A549 treated with AZD9567 at 1 μM for 4 hours (cell line): ENCODE data around the gene OR2AE1. TPM values are rescaled to one million over a fixed set of nuclear protein-coding genes. Genes with fewer than 3 reads are reported as not detected.

Source experiments
- total RNA-seq: library from RNA; stranded (reverse); fragments of 200-300 nt; extraction: Qiagen RNA extraction; gene quantifications from 5 replicates; pipeline ENCODE4 v1.2.3, GENCODE V29; 2022; ENCODE audit not compliant: insufficient read depth

The OR2AE1 gene, protein sequence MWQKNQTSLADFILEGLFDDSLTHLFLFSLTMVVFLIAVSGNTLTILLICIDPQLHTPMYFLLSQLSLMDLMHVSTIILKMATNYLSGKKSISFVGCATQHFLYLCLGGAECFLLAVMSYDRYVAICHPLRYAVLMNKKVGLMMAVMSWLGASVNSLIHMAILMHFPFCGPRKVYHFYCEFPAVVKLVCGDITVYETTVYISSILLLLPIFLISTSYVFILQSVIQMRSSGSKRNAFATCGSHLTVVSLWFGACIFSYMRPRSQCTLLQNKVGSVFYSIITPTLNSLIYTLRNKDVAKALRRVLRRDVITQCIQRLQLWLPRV
- total RNA-seq: not detected in 5 replicates

DNA sequence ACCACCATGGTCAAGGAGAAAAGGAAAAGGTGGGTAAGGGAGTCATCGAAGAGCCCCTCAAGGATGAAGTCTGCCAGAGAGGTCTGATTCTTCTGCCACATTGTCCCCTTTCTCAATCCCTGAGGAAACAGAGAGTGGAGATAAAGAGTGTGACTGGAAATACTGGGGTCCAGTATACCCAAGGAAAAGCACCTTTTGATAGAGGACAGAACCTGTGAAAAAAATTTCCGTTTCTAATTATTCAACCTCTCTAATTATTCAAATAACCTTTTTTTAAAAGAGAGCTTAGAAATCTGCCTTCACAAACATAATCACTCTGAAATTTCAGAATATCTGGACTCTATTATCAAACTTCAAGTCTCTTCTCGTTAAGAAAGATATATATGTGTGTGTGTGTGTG is at the start of gene OR2AE1:
OR2AE1 (minus strand) TSS at position 101 of the 400 bp plus-strand sequence; CDS start at position 101, 0 bp downstream.

DNA sequence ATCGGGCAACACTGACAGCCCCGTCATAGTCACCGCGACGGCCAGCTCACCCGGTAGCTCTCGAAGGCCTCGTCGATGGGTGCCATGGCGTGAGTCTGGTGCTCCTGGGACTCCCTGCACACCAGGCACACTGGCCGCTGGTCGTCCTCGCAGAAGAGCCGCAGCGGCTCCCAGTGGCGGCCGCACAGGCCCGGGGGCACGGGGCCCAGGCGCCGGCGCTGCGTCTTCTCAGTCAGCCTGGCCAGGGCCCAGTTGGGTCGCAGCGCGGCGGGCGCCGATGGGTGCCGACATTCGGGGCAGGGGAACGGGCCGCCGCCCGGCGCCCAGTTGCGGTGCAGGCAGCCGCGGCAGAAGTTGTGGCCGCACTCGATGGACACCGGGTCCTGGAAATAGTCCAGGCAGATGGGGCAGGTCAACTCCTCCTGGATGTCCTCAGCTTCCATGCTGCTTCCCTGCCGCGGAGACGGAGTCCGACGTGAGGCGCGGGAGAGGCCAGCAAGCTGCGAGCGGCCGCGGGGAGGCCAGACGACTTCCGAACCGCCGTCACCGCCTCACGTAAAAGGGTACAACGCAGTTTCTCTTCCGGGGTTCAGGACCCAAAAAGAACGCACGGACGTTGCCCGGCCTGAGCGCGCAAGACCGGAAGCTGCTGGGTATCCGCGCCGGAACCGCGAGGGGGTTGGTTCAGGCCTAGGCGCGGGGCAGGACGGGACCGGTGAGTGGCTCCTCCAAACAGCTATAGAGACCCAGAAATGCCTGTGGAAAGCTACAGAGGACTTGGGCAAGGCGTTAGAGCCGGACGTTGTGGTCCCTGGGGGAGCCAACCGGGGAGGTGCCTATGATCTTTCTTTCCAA is 42.4 kb upstream of the OR2AE1 start, which contains the start of gene TRIM4:
TRIM4 (minus strand) TSS at position 572 of the 855 bp plus-strand sequence; CDS start at position 443, 129 bp downstream.

Other genes starting within 250 kb of the OR2AE1 start
- 1.3 to 1.5 TPM (median 1.4 TPM) in 4 of 5 replicates, not detected in the other for gene CYP3A5, start 197.0 kb downstream of the OR2AE1 start, total RNA-seq
- gene CYP3A7, start 141.8 kb downstream of the OR2AE1 start, total RNA-seq: not detected in 5 replicates
- gene CYP3A4, start 92.8 kb downstream of the OR2AE1 start, total RNA-seq: not detected in 5 replicates
- gene CYP3A43, start 49.0 kb downstream of the OR2AE1 start, total RNA-seq: not detected in 5 replicates
- gene TRIM4, start 42.5 kb upstream of the OR2AE1 start, total RNA-seq: 27.8 to 37.9 TPM (median 28.1 TPM) in 5 replicates
- gene GJC3, start 52.6 kb upstream of the OR2AE1 start, total RNA-seq: 0.07 to 0.21 TPM in 2 of 5 replicates, not detected in the others
- gene AZGP1, start 99.0 kb upstream of the OR2AE1 start, total RNA-seq: 0.13 TPM in 1 of 5 replicates, not detected in the others
- 7.8 to 11.5 TPM (median 10.7 TPM) in 5 replicates for gene ZKSCAN1, start 138.6 kb upstream of the OR2AE1 start, total RNA-seq
- 10.7 to 14.3 TPM (median 11.3 TPM) in 5 replicates for gene ZSCAN21, start 172.7 kb upstream of the OR2AE1 start, total RNA-seq
- gene ZNF3, start 204.7 kb upstream of the OR2AE1 start, total RNA-seq: 16.9 to 20.0 TPM (median 19.1 TPM) in 5 replicates
- gene COPS6, start 211.9 kb upstream of the OR2AE1 start, total RNA-seq: 166 to 186 TPM (median 175 TPM) in 5 replicates
- gene MCM7, start 224.4 kb upstream of the OR2AE1 start, total RNA-seq: 219 to 248 TPM (median 243 TPM) in 5 replicates
- gene AP4M1, start 224.6 kb upstream of the OR2AE1 start, total RNA-seq: 12.9 to 15.7 TPM (median 13.6 TPM) in 5 replicates
- gene TAF6, start 242.3 kb upstream of the OR2AE1 start, total RNA-seq: 62.7 to 70.1 TPM (median 67.4 TPM) in 5 replicates
- 4.6 to 11.7 TPM (median 10.5 TPM) in 5 replicates for gene CNPY4, start 242.6 kb upstream of the OR2AE1 start, total RNA-seq
- 2.7 to 3.8 TPM (median 3.4 TPM) in 4 of 5 replicates, not detected in the other for gene MBLAC1, start 249.9 kb upstream of the OR2AE1 start, total RNA-seq